Activated T-helper 2 cell treated with anti-CD3 and anti-CD28 coated beads, Interferon-gamma antibody, Interleukin-2, Interleukin-4, amounts not matched to agents 10 μg/mL and 5 μg/mL and 100 μg/mL, durations not matched to agents 14 hours and 24 hours and 36 hours (primary cell): ENCODE data around the gene KIF14. TPM values are rescaled to one million over a fixed set of nuclear protein-coding genes. Genes with fewer than 3 reads are reported as not detected.
"Not testable (repeated sequence)": the region's sequence is repeated elsewhere in the genome, so short reads cannot be mapped to it uniquely, and the experiment has no call there.

Experiments used
- DNase-seq: peaks from one replicate; pipeline ENCODE4 v3.0.0; 2021; ENCODE audit warnings: low spot score
- H3K27ac Mint-ChIP-seq: one replicate; pipeline ENCODE4 v1.8.0; 2021; ENCODE audit warnings: mixed read lengths
- H3K27me3 Mint-ChIP-seq: one replicate; pipeline ENCODE4 v1.8.0; 2021; ENCODE audit warnings: low read depth, mixed read lengths
- H3K36me3 Mint-ChIP-seq: one replicate; pipeline ENCODE4 v1.8.0; 2021; ENCODE audit warnings: low read depth, mixed read lengths
- H3K4me1 Mint-ChIP-seq: one replicate; pipeline ENCODE4 v1.8.0; 2021; ENCODE audit warnings: low read depth, mixed read lengths
- H3K4me3 Mint-ChIP-seq: one replicate; pipeline ENCODE4 v1.8.0; 2021; ENCODE audit warnings: low read depth, mild to moderate bottlenecking, moderate library complexity, mixed read lengths
- H3K9me3 Mint-ChIP-seq: one replicate; pipeline ENCODE4 v1.8.0; 2021; ENCODE audit warnings: mixed read lengths
- intact Hi-C: fragments of 100-400 bp; cut with micrococcal nuclease; formaldehyde crosslinking; loops from one replicate; pipeline ENCODE4 v1.15.1; 2023
- total RNA-seq: library from RNA; stranded (reverse); gene quantifications from 2 replicates; pipeline ENCODE4 v1.2.3, GENCODE V29; 2022

Gene KIF14
- total RNA-seq, 1 donor from 2014 or later = 13.8 TPM

DNA sequence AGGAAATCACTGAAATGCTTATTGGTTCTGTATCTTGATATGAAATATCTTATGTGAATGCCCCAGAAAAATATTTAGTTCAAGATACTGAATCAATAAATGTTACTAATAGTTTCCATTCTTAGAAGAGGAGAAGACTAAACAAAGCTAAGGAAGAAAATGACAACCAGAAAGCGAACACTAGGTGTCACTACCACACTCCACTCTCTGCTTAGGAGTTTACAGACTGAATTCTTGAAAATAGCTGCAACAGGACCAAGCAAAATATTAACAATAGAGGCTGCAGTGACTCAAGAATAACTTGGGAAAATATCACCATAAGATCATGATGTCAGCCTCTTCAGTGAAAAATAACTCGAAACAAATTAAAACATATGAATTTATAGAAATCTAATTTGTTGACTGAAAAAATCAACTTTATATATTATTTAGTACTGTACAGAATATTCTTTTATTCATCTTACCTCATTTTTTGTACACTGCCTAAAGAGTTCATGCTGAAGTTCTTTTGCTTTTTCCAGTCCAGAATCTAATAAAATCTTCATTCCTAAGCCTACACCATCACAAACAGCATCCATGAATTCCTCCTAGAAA is 61.6 kb downstream of the KIF14 start:
- Mint-ChIP-seq H3K27ac (no peak overlapping the region), H3K9me3 (no peaks in the 10 kb centered on the region), H3K4me3 (no peak overlapping the region), H3K27me3 (no peaks in the 10 kb centered on the region), H3K4me1 (peaks cover 12% of the 10 kb centered on the region), H3K36me3 (peaks cover 32% of the 10 kb centered on the region)
- intact Hi-C loops = loop anchor here (2.0 kb wide), 1 partner anchor 244 kb away; no protein-coding TSS in a partner anchor
- DNase-seq = no peak

DNA sequence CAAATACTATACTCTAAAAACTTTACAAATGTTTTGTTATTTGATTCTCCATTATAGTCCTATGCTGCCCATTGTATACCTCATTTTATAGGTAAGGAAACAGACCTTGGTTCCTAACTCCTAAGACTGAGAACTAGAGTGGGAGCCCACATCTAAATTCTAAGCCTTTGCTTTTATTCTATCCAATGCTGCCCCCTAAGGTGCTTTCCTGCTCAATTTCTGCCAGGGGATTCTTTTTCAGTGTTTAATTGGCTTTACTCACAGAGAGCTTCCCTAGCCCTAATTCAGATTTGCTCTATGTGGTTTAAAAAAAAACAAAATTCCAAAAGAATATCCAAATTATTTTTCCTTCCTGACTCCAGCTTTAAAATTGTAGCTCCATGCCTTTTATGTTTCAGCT is 64.5 kb downstream of the KIF14 start:
- H3K27me3 Mint-ChIP-seq = no peaks in the 10 kb centered on the region
- peaks cover 2% of the 10 kb centered on the region for H3K4me1 Mint-ChIP-seq
- H3K4me3 Mint-ChIP-seq = no peak overlapping the region
- no peaks in the 10 kb centered on the region for H3K9me3 Mint-ChIP-seq
- H3K36me3 Mint-ChIP-seq = peaks cover 30% of the 10 kb centered on the region
- no peak overlapping the region for H3K27ac Mint-ChIP-seq
- DNase-seq = no peak
- intact Hi-C loops = no loop called here

DNA sequence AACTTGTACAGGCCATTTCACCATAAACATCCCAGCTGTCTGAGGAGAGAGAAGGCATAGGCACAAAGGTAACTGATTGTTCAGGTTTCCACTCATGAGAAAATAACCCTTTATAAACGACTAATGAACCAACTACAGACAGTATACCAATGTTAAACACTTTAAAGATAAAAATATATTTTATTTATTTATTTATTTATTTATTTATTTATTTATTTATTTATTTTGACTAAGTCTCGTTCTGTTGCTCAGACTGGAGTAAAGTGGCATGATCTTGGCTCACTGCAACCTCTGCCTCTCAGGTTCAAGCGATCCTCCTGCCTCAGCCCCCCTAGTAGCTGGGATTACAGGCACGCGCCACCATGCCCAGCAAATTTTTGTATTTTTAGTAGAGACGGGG is 67.8 kb downstream of the KIF14 start:
- H3K27ac Mint-ChIP-seq, H3K27me3 Mint-ChIP-seq, intact Hi-C loops, H3K4me1 Mint-ChIP-seq, H3K4me3 Mint-ChIP-seq, DNase-seq, H3K9me3 Mint-ChIP-seq: not testable (repeated sequence)
- H3K36me3 Mint-ChIP-seq = peaks cover 21% of the 10 kb centered on the region

DNA sequence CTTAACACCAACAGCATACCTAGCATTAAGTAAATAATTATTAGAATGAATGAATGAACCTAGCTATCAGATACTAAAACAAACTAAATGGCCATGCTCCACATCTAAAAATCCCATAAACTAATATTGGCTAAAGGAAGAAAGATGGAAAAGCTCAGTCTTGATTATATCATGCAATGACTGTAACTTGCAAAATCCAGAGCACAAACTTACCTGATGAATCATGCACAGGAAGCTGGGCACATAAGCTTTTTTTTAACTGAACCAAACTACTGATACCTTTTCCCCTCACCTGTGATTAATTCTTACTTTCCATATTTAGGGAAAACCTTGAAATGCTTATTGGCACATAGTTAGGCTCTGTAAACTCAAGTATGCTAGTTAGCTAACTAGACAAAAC is 70.2 kb downstream of the KIF14 start:
- no peak overlapping the region for H3K4me3 Mint-ChIP-seq
- peaks cover 8% of the 10 kb centered on the region for H3K4me1 Mint-ChIP-seq
- DNase-seq = no peak
- intact Hi-C loops = no loop called here
- H3K36me3 Mint-ChIP-seq = peaks cover 9% of the 10 kb centered on the region
- no peak overlapping the region for H3K27ac Mint-ChIP-seq
- H3K9me3 Mint-ChIP-seq = no peaks in the 10 kb centered on the region
- H3K27me3 Mint-ChIP-seq = peaks cover 8% of the 10 kb centered on the region

DNA sequence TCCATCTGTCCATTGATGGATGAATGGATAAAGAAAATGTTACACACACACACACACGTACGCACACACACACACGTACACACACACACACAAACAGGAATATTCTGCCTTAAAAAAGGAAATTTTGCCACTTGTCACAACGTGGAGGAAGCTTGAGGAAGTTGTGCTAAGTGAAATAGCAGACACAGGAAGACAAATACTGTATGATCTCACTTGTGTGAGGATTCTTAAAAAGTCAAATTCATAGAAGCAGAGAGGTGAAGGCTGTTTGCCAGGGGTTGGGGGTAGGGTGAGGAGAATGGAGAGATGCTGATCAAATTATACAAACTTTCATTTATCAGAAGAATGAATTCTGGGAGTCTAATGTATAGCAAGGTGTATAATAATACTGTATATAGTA is 73.2 kb downstream of the KIF14 start:
- Mint-ChIP-seq H3K4me3 (no peak overlapping the region), H3K36me3 (no peaks in the 10 kb centered on the region), H3K27ac (no peak overlapping the region), H3K27me3 (peaks cover 8% of the 10 kb centered on the region), H3K9me3 (no peaks in the 10 kb centered on the region), H3K4me1 (peaks cover 8% of the 10 kb centered on the region)
- intact Hi-C loops = no loop called here
- no peak for DNase-seq

DNA sequence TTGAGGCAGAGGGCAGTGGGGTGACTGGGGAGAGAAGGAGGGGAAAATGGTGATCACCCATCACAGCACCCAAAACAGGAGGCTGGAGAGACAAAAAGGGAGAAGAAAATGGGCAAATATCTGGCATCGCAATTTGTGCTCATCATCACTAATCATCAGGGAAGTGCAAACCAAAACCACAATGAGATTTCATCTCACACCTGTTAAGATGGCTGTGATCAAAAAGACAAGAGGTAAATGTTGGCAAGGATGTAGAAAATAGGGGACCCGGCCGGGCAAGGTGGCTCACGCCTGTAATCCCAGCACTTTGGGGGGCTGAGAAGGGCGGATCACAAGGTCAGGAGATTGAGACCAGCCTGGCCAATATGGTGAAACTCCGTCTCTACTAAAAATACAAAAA is 74.0 kb downstream of the KIF14 start:
- Mint-ChIP-seq H3K27me3 (peaks cover 8% of the 10 kb centered on the region), H3K4me1 (peaks cover 8% of the 10 kb centered on the region), H3K4me3 (no peak overlapping the region), H3K9me3 (no peaks in the 10 kb centered on the region), H3K27ac (no peak overlapping the region), H3K36me3 (no peaks in the 10 kb centered on the region)
- intact Hi-C loops = no loop called here
- DNase-seq = no peak

DNA sequence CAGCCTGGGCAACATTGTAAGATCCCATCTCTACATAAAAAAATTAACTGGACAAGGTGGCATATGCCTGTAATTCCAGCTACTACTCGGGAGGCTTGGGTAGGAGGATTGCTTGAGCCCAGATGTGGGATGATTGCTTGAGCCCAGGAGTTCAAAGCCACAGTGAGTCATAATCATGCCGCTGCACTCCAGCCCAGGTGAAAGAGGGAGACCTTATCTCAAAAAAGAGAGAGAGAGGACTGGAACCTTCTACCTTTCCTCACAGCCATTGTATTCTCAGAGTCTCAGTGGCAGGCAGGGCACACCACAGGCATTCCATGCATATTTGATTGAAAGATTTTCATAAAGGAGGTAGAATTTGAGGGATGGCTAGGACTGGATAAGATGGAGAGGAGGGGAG is 78.4 kb downstream of the KIF14 start:
- no peak overlapping the region for H3K27ac Mint-ChIP-seq
- peaks cover 5% of the 10 kb centered on the region for H3K4me1 Mint-ChIP-seq
- no peaks in the 10 kb centered on the region for H3K9me3 Mint-ChIP-seq
- no peak for DNase-seq
- H3K4me3 Mint-ChIP-seq = no peak overlapping the region
- intact Hi-C loops = no loop called here
- H3K27me3 Mint-ChIP-seq = peaks cover 5% of the 10 kb centered on the region
- no peaks in the 10 kb centered on the region for H3K36me3 Mint-ChIP-seq

DNA sequence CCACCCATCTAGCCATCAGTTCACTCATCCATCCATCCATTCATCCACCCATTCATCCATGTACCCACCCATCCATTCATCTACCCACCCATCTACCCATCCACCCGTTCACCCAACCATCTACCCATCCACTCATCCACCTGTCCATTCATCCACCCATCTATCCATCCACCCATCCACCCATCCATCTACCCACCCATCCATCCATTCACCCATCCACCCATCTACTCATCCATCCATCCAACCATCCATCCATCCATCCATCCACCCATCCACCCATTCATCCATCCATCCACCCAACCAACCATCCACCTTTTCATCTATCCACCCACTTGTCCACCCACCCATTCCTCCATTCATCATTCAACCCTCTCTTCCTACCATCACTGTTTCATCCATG is 80.3 kb downstream of the KIF14 start:
- intact Hi-C loops = no loop called here
- Mint-ChIP-seq H3K27me3 (no peaks in the 10 kb centered on the region), H3K36me3 (no peaks in the 10 kb centered on the region), H3K27ac (no peak overlapping the region), H3K4me1 (no peaks in the 10 kb centered on the region), H3K4me3 (no peak overlapping the region), H3K9me3 (no peaks in the 10 kb centered on the region)
- DNase-seq = no peak

DNA sequence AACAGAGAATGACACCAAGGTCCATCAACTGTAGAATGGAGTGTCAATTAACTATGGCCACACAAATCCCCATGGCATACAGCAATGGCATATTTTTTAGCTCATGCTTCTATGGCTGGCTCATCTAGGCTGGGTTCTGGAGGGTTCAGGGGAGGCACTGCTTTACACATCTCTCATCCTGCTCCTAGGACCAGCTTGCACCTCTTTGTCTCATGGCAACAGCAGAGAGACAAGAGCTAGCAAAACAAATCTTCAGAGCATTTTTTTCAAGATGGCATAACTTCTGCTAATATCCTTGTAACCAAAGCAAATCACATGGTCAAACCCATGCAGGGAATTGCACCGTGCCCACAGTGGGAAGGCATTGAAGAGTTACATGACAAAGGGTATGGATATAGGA is 82.4 kb downstream of the KIF14 start:
- Mint-ChIP-seq H3K4me3 (no peak overlapping the region), H3K9me3 (no peaks in the 10 kb centered on the region)
- intact Hi-C loops = no loop called here

DNA sequence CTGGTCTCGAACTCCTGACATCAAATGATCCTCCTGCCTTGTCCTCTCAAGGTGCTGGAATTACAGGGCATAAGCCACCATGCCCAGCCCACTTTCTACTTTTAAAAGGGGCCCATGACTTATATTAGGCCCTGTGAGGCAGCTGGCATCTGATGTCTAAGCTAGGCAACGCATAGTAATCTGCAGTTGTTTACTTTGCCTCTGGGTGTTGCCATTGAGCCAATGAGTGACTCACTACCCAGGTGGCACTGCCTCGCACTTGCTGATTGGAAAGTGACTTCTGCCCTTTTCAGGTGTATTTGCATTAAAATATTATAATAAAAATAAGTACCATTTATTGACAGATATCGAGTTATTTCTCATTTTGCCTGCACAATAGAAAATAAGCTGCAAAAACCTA is 84.9 kb downstream of the KIF14 start:
- Mint-ChIP-seq H3K4me3 (no peak overlapping the region), H3K27ac (no peak overlapping the region), H3K4me1 (peaks cover 2% of the 10 kb centered on the region), H3K9me3 (no peaks in the 10 kb centered on the region), H3K27me3 (peaks cover 10% of the 10 kb centered on the region), H3K36me3 (no peaks in the 10 kb centered on the region)
- DNase-seq = no peak
- intact Hi-C loops = no loop called here

More for the DNA sequence above, 82.4 kb downstream of the KIF14 start:
- Mint-ChIP-seq H3K27ac (no peak overlapping the region), H3K36me3 (no peaks in the 10 kb centered on the region), H3K27me3 (peaks cover 3% of the 10 kb centered on the region), H3K4me1 (no peaks in the 10 kb centered on the region)
- no peak for DNase-seq

DNA sequence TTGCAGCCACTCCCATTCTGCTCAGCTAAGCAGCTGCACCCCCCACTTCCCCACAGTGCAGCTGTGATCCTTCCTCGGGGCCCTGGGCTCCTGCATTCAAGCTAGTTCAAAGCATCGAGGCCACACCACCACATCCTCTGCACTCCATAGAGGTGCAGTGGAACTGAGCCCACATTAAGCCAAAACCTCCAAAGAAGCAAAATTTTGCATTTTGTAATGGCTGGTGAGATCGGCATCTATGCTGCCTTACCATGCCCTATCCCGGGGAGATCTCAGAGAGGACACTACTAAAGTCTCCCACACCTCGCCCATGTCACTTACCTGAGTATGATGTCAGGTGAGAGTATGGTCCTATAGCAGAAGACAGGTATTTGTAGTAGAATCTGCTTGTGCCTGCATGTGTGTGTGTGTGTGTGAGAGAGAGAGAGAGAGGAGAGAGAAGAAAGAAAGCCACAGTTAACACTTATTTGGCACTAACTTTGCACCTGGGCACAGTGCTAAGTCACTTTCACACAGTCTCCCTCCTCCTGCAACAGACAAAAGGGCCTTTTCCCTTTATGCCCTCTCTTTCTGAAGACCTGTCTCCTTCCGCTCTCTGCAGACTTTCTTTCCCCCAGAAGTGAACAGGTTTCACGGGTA is 89.8 kb downstream of the KIF14 start:
- no peak overlapping the region for H3K4me3 Mint-ChIP-seq
- no peaks in the 10 kb centered on the region for H3K36me3 Mint-ChIP-seq
- no peaks in the 10 kb centered on the region for H3K9me3 Mint-ChIP-seq
- H3K27me3 Mint-ChIP-seq = peaks cover 12% of the 10 kb centered on the region
- peaks cover 5% of the 10 kb centered on the region for H3K4me1 Mint-ChIP-seq
- intact Hi-C loops = no loop called here
- H3K27ac Mint-ChIP-seq = no peak overlapping the region
- DNase-seq = peak; percentile 9

DNA sequence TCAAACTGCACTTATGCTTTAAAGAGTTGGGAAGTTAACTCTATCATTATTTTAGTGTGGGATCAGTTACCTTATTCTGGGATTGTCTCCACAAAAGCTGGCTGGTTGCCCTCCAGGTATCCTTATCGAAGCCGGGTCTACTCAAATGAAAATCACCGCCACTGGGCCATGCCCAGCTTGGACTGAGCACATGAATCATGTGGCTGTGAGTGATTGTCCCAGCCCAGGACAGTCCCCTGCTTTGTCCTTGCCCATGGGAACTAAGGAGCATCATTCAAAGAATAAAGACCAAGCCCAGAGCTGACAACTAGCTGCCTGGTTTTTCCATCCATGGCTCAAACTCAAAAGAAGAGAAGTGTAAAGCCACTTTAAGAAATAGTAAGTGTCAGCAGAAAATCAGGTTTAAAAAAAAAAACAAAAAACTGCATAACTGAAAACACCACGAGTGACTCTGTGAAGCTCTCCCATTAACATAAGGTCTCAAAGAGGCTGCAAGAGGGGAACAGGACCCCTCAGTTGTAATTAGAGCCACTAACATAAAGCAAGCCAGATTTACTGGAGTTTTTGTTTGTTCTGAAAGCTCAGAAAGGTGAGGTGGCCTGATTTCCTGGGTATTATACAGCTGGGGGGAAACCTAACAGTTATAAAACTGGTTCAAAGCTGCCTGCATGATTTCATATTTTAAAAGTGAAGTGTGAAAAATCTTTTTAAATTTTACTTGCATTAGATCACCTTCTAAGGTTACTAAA is 91.5 kb downstream of the KIF14 start:
- Mint-ChIP-seq H3K36me3 (no peaks in the 10 kb centered on the region), H3K27me3 (peaks cover 10% of the 10 kb centered on the region), H3K9me3 (no peaks in the 10 kb centered on the region), H3K4me3 (no peak overlapping the region), H3K4me1 (peaks cover 5% of the 10 kb centered on the region), H3K27ac (no peak overlapping the region)
- intact Hi-C loops = no loop called here
- DNase-seq = no peak

DNA sequence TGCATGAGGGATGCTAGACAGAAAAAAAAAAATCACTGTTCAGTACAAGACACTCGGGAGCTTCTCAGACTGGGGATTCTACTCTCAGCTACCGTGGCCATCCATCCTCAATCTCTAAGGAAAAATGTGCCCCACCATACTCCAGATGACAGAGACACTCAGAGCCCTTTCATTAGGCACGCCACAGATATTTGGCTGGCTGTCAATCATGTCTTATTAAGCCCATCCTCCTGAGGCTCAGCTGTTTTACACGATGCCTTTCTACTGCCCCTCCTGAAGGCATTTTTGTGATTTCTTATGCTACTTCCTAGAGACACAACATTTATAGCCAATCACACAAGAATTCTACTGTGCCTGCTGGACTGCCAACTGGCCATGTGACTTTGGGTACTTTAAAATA is 92.9 kb downstream of the KIF14 start:
- no peak overlapping the region for H3K27ac Mint-ChIP-seq
- H3K9me3 Mint-ChIP-seq = no peaks in the 10 kb centered on the region
- H3K36me3 Mint-ChIP-seq = no peaks in the 10 kb centered on the region
- peaks cover 6% of the 10 kb centered on the region for H3K27me3 Mint-ChIP-seq
- no peak overlapping the region for H3K4me3 Mint-ChIP-seq
- intact Hi-C loops = no loop called here
- peaks cover 5% of the 10 kb centered on the region for H3K4me1 Mint-ChIP-seq
- DNase-seq = no peak
